CD4-positive, alpha-beta memory T cell (primary cell): ENCODE data around the gene CCDC92. TPM values are rescaled to one million over a fixed set of nuclear protein-coding genes. Genes with fewer than 3 reads are reported as not detected.

Source experiments
- CTCF ChIA-PET: fragments of 350-600 bp; sonication (Branson Sonifier 250); formaldehyde crosslinking; loops from one replicate; lab custom pipeline; 2021; ENCODE audit warnings: inconsistent platforms; ENCODE audit not compliant: partially characterized antibody; lab: Charles Lee
- POLR2A ChIA-PET: fragments of 350-600 bp; sonication (Branson Sonifier 250); formaldehyde crosslinking; loops from one replicate; lab custom pipeline; 2021; ENCODE audit not compliant: partially characterized antibody; lab: Charles Lee
- DNase-seq, 5 donors: peaks; one replicate each; pipeline versions ENCODE4 v3.0.0 to v3.0.0-alpha.2; 2020 to 2022; ENCODE audit warnings: mixed read lengths in 1 of 5
- H3K27ac ChIP-seq: one replicate; pipeline ENCODE4 v1.7.0; 2013; ENCODE audit warnings: low read depth, low read length
- H3K27me3 ChIP-seq: 2 replicates; pipeline ENCODE4 v1.7.0; 2013; ENCODE audit warnings: mild to moderate bottlenecking, low read length, moderate library complexity; ENCODE audit not compliant: insufficient read depth
- H3K36me3 ChIP-seq: 2 replicates; pipeline ENCODE4 v1.7.0; 2013; ENCODE audit warnings: mild to moderate bottlenecking, low read length, moderate library complexity; ENCODE audit not compliant: insufficient read depth
- H3K4me1 ChIP-seq: 2 replicates; pipeline ENCODE4 v1.7.0; 2013; ENCODE audit warnings: mild to moderate bottlenecking, low read length, moderate library complexity; ENCODE audit not compliant: insufficient read depth
- H3K4me3 ChIP-seq, 2 donors: one replicate each; pipeline ENCODE4 v1.7.0; 2013; ENCODE audit warnings: low read length in 2 of 2, mild to moderate bottlenecking in 1 of 2
- H3K9me3 ChIP-seq, 2 donors: one replicate each; pipeline ENCODE4 v1.7.0; 2013; ENCODE audit warnings: low read length in 2 of 2, control low read depth in 1 of 2; ENCODE audit not compliant: control insufficient read depth in 1 of 2
- H3K27ac Mint-ChIP-seq, 7 donors: one replicate each; pipeline ENCODE4 v1.8.0; 2020 to 2021; ENCODE audit warnings: mixed read lengths in 7 of 7, mild to moderate bottlenecking in 6 of 7, inconsistent platforms in 3 of 7, moderate library complexity in 3 of 7
- H3K27me3 Mint-ChIP-seq, 2 donors: one replicate each; pipeline ENCODE4 v1.8.0; 2020 to 2021; ENCODE audit warnings: mixed read lengths in 2 of 2
- H3K36me3 Mint-ChIP-seq, 2 donors: one replicate each; pipeline ENCODE4 v1.8.0; 2020 to 2021; ENCODE audit warnings: mixed read lengths in 2 of 2, inconsistent platforms in 1 of 2, mild to moderate bottlenecking in 1 of 2
- H3K4me1 Mint-ChIP-seq, 4 donors: one replicate each; pipeline ENCODE4 v1.8.0; 2020 to 2021; ENCODE audit warnings: mixed read lengths in 4 of 4, mild to moderate bottlenecking in 1 of 4
- H3K4me3 Mint-ChIP-seq, 8 donors: one replicate each; pipeline ENCODE4 v1.8.0; 2020 to 2021; ENCODE audit warnings: mixed read lengths in 8 of 8, mild to moderate bottlenecking in 7 of 8, moderate library complexity in 6 of 8, inconsistent platforms in 3 of 8
- H3K9me3 Mint-ChIP-seq, 8 donors: one replicate each; pipeline ENCODE4 v1.8.0; 2020 to 2021; ENCODE audit warnings: mixed read lengths in 8 of 8, mild to moderate bottlenecking in 5 of 8, inconsistent platforms in 3 of 8, moderate library complexity in 1 of 8
- intact Hi-C: fragments of 100-400 bp; cut with micrococcal nuclease; formaldehyde crosslinking; loops from one replicate; pipeline ENCODE4 v1.15.1; 2023
- polyA plus RNA-seq, 2 donors: library from polyadenylated mRNA; unstranded; fragments of 300-500 nt; fragmentation: Illumina TruSeq; gene quantifications; one replicate each; pipeline ENCODE4 v1.2.3, GENCODE V29; 2021
- total RNA-seq, 2 experiments: library from RNA; stranded (reverse); gene quantifications; one replicate each; pipeline ENCODE4 v1.2.3, GENCODE V29; 2021

CCDC92 gene
- total and polyA plus RNA-seq, 4 experiments from 2014 or later = 15.6 to 52.9 (median 33.9) TPM

DNA sequence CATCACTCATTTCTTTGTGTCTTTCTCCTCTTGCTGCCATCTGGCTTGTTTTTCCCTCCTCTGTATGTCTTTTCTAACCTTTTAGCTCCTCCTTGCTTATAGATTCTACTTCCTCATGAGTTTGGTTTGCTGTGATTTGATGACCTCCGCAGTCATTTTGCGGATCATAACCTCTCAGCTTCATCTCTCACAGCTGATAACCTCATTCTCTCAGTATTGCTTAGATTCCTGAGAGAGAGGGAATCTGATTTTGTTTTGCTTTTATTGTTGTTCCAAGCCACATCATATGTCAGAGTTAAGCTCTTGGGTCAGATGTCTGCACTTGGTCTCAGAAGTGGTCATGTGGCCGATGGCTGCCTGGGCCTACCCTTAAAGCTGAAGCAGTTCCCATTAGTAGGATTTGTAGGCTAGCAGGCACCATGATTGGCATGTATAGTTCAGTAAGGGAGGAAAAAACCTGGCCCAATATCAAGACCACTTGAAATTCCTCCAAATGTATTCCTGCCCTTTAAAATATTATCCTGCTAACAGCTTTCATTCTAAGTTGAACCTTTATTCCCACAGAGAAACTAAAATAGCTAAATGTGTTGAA lies 13.8 kb upstream of the CCDC92 start:
- peaks cover 24% of the 10 kb centered on the region for H3K36me3 ChIP-seq
- no peak overlapping the region for H3K27ac ChIP-seq
- CTCF ChIA-PET = interaction anchor here (0.9 to 8.2 kb wide), 6 partner anchors 10 to 86 kb away, joined by 3 to 117 read pairs (median 3); no protein-coding TSS in a partner anchor
- no peaks in the 10 kb centered on the region for H3K4me1 ChIP-seq
- no peaks in the 10 kb centered on the region for H3K27me3 ChIP-seq
- Mint-ChIP-seq H3K27ac (peak overlapping the region in 1 of 7 donors; percentile 54), H3K4me1 (peaks cover 15 to 27% (median 21%) of the 10 kb centered on the region in 4 donors), H3K27me3 (no peaks in the 10 kb centered on the region), H3K36me3 (peaks cover 33 to 54% of the 10 kb centered on the region in 2 donors), H3K4me3 (no peak overlapping the region), H3K9me3 (no peaks in the 10 kb centered on the region)
- DNase-seq = no peak
- POLR2A ChIA-PET = interaction anchor here (1.0 kb wide), 1 partner anchor 12 kb away, joined by 3 read pairs; no protein-coding TSS in a partner anchor
- intact Hi-C loops = no loop called here
- no peak overlapping the region for H3K4me3 ChIP-seq
- H3K9me3 ChIP-seq = no peaks in the 10 kb centered on the region

DNA sequence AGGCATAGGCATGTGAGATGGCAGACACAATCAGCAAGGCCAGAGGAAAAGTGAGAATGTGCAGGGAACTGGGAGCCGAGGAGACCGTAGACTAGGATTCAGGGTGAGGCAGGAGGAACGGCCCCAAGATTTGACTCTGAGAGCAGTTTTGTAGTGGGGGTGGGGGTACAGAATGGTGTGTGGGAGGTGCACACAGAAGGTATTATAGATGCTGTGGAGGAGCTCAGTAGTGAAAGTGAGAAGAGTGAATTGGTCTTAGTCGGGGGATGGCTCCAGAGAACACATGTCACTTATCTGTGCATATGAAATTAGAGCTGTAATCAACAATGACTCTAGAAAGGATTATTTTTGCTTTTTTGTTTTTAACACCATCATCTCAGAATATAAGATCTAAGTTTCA lies 12.3 kb upstream of the CCDC92 start:
- Mint-ChIP-seq H3K4me3 (no peak overlapping the region), H3K9me3 (no peaks in the 10 kb centered on the region), H3K4me1 (peaks cover 15 to 24% (median 18%) of the 10 kb centered on the region in 4 donors), H3K36me3 (peaks cover 21 to 39% of the 10 kb centered on the region in 2 donors), H3K27me3 (no peaks in the 10 kb centered on the region), H3K27ac (peak overlapping the region in 2 of 7 donors; percentile 67 to 74)
- no peaks in the 10 kb centered on the region for H3K4me1 ChIP-seq
- H3K36me3 ChIP-seq = peaks cover 13% of the 10 kb centered on the region
- intact Hi-C loops = loop anchor here (1.0 to 5.0 kb wide), 3 partner anchors 80 to 223 kb away; partner anchors contain the start of gene DNAH10
- no peak overlapping the region for H3K27ac ChIP-seq
- CTCF ChIA-PET = interaction anchor here (0.9 to 8.2 kb wide), 11 partner anchors 11 to 84 kb away, joined by 3 to 117 read pairs (median 5); no protein-coding TSS in a partner anchor
- no peak for DNase-seq
- H3K27me3 ChIP-seq = no peaks in the 10 kb centered on the region
- H3K4me3 ChIP-seq = no peak overlapping the region
- POLR2A ChIA-PET = no interaction called here
- H3K9me3 ChIP-seq = no peaks in the 10 kb centered on the region

GRCh38 chr12:123983822-123984485 lies 11.3 kb upstream of the CCDC92 start:
- peaks cover 13 to 29% of the 10 kb centered on the region in 2 donors for H3K36me3 Mint-ChIP-seq
- ChIA-PET CTCF (interaction anchor here (1.0 to 8.2 kb wide), 9 partner anchors 8 to 84 kb away, joined by 3 to 117 read pairs (median 5); no protein-coding TSS in a partner anchor), POLR2A (no interaction called here)
- H3K9me3 ChIP-seq = no peaks in the 10 kb centered on the region
- no peaks in the 10 kb centered on the region for H3K4me1 ChIP-seq
- peaks cover 14 to 21% (median 15%) of the 10 kb centered on the region in 4 donors for H3K4me1 Mint-ChIP-seq
- peak overlapping the region in 1 of 7 donors; percentile 81 for H3K27ac Mint-ChIP-seq
- peaks cover 4% of the 10 kb centered on the region for H3K36me3 ChIP-seq
- no peak overlapping the region for H3K4me3 Mint-ChIP-seq
- no peaks in the 10 kb centered on the region for H3K27me3 ChIP-seq
- H3K27ac ChIP-seq = no peak overlapping the region
- no peak overlapping the region for H3K4me3 ChIP-seq
- no peaks in the 10 kb centered on the region for H3K27me3 Mint-ChIP-seq
- H3K9me3 Mint-ChIP-seq = no peaks in the 10 kb centered on the region
- intact Hi-C loops = loop anchor here (1.0 to 5.0 kb wide), 3 partner anchors 79 to 222 kb away; partner anchors contain the start of gene DNAH10
- peak; percentile 45 to 55 (median 54) for DNase-seq

DNA sequence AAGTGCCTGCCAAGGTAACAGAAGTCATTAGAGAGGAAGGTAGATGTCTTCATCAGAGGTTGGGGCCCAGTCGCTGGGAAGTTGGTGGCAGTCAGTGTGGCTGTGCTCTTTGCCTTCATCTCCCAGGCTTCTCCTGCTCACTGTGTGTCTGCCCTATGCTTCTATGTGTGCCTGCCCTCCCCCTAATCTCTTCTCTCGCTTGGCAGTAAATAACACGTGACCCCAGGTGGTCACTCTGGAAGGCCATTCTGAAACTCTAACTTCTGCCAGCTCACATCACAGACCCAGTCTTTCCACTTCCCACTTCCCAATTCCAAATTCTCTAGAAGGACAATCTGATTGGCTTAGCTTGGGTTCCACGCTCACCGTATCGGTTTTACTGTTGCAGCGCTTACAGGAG lies 9.6 kb upstream of the CCDC92 start:
- ChIA-PET CTCF (interaction anchor here (2.5 to 8.2 kb wide), 2 partner anchors 72 to 77 kb away, joined by 16 to 117 read pairs; no protein-coding TSS in a partner anchor), POLR2A (no interaction called here)
- Mint-ChIP-seq H3K27ac (peak overlapping the region in 2 of 7 donors; percentile 9 to 17), H3K9me3 (no peaks in the 10 kb centered on the region), H3K4me1 (peaks cover 12 to 20% (median 15%) of the 10 kb centered on the region in 4 donors), H3K27me3 (no peaks in the 10 kb centered on the region), H3K36me3 (peaks cover 3 to 18% of the 10 kb centered on the region in 2 donors), H3K4me3 (no peak overlapping the region)
- no peak for DNase-seq
- H3K4me3 ChIP-seq = no peak overlapping the region
- H3K27me3 ChIP-seq = no peaks in the 10 kb centered on the region
- H3K36me3 ChIP-seq = peaks cover 6% of the 10 kb centered on the region
- no peaks in the 10 kb centered on the region for H3K4me1 ChIP-seq
- intact Hi-C loops = loop anchor here (5.0 kb wide), 2 partner anchors 180 to 220 kb away; partner anchors contain the start of gene DNAH10
- no peak overlapping the region for H3K27ac ChIP-seq
- no peaks in the 10 kb centered on the region for H3K9me3 ChIP-seq

- Mint-ChIP-seq H3K27ac (no peak overlapping the region), H3K36me3 (peaks cover 8 to 23% of the 10 kb centered on the region in 2 donors), H3K4me1 (peaks cover 13 to 25% (median 17%) of the 10 kb centered on the region in 4 donors), H3K27me3 (no peaks in the 10 kb centered on the region), H3K9me3 (no peaks in the 10 kb centered on the region), H3K4me3 (no peak overlapping the region)
- H3K36me3 ChIP-seq = peaks cover 6% of the 10 kb centered on the region
- CTCF ChIA-PET = no interaction called here
- H3K27me3 ChIP-seq = no peaks in the 10 kb centered on the region
- POLR2A ChIA-PET = no interaction called here
- intact Hi-C loops = no loop called here
- no peak overlapping the region for H3K4me3 ChIP-seq
- no peak overlapping the region for H3K27ac ChIP-seq
- peaks cover 3% of the 10 kb centered on the region for H3K4me1 ChIP-seq
- no peak for DNase-seq
- no peaks in the 10 kb centered on the region for H3K9me3 ChIP-seq
Measured at GRCh38 chr12:123979566-123979965, 6.9 kb upstream of the CCDC92 start.

DNA sequence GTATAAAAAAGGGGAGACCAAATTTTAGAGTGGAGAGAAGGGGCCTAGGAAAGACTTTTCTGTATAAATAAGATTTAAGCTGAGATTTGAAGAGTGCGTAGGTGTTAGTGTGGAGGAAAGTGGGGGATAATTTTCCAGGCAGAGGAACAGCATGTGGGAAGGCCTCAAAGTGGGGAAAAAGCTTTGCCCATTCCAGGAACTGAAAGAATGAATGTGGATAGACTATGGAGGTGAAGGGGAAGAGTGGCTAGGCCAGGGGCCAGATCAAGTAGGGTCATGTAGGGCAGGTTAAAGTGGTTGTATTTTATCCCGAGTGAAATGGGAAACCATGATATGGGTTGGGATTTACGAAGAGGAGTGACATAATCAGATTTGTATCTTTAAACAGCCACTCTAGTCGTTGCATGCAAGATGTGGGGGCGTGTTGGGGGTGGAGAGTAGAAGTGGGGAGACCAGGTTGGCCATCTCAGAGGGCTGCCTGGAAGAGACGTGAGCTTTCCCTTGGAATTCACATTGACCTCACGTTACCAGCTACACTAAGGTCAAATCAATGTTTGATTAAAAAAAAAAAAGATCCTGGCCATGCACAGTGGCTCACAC lies 3.7 kb upstream of the CCDC92 start:
- POLR2A ChIA-PET = no interaction called here
- intact Hi-C loops = no loop called here

More for the DNA sequence above, 3.7 kb upstream of the CCDC92 start:
- DNase-seq = no peak
- H3K36me3 ChIP-seq = peaks cover 6% of the 10 kb centered on the region
- H3K27ac ChIP-seq = no peak overlapping the region
- H3K27ac Mint-ChIP-seq = peak overlapping the region in 1 of 7 donors; percentile 1
- no peak overlapping the region for H3K4me3 Mint-ChIP-seq
- no peaks in the 10 kb centered on the region for H3K27me3 ChIP-seq
- no peak overlapping the region for H3K4me3 ChIP-seq
- H3K4me1 Mint-ChIP-seq = peaks cover 18 to 25% (median 21%) of the 10 kb centered on the region in 4 donors
- no peaks in the 10 kb centered on the region for H3K9me3 Mint-ChIP-seq
- H3K4me1 ChIP-seq = peaks cover 17% of the 10 kb centered on the region
- peaks cover 8 to 21% of the 10 kb centered on the region in 2 donors for H3K36me3 Mint-ChIP-seq
- no peaks in the 10 kb centered on the region for H3K9me3 ChIP-seq
- CTCF ChIA-PET = interaction anchor here (1.1 to 1.5 kb wide), 5 partner anchors 11 to 71 kb away, joined by 3 to 10 read pairs (median 3); no protein-coding TSS in a partner anchor
- no peaks in the 10 kb centered on the region for H3K27me3 Mint-ChIP-seq
